HUES64 (cell line): Measurements from ENCODE around the gene CSE1L.
"Not testable (repeated sequence)": the region's sequence is repeated elsewhere in the genome, so short reads cannot be mapped to it uniquely, and the experiment has no call there.

ENCODE experiments used
- H3K27ac ChIP-seq: 2 replicates; pipeline ENCODE4 v1.7.0; 2013; ENCODE audit warnings: low read depth, low read length, inconsistent platforms
- H3K27me3 ChIP-seq: 2 replicates; pipeline ENCODE4 v1.6.1; 2013; ENCODE audit warnings: mild to moderate bottlenecking, low read length; ENCODE audit not compliant: insufficient read depth
- H3K36me3 ChIP-seq: 2 replicates; pipeline ENCODE4 v1.6.1; 2013; ENCODE audit warnings: mild to moderate bottlenecking, low read length; ENCODE audit not compliant: insufficient read depth
- H3K4me1 ChIP-seq: 2 replicates; pipeline ENCODE4 v1.6.1; 2013; ENCODE audit warnings: mild to moderate bottlenecking, low read length, moderate library complexity; ENCODE audit not compliant: insufficient read depth
- H3K4me3 ChIP-seq: 2 replicates; pipeline ENCODE4 v1.5.1; 2013; ENCODE audit warnings: mild to moderate bottlenecking, low read length, moderate library complexity
- H3K9ac ChIP-seq: 2 replicates; pipeline ENCODE4 v1.6.1; 2013; ENCODE audit warnings: mild to moderate bottlenecking, low read depth, low read length
- H3K9me3 ChIP-seq: 2 replicates; pipeline ENCODE4 v1.6.1; 2013; ENCODE audit warnings: low read depth, low read length; ENCODE audit not compliant: insufficient read depth
- WGBS: fragments of 150-250, 120-280 bp; methylation state at CpG from one replicate; pipeline ENCODE4 v1.1.7; 2013; ENCODE audit warnings: missing lambda C conversion rate; 5-methylcytosine and 5-hydroxymethylcytosine counted together

The CSE1L gene

DNA sequence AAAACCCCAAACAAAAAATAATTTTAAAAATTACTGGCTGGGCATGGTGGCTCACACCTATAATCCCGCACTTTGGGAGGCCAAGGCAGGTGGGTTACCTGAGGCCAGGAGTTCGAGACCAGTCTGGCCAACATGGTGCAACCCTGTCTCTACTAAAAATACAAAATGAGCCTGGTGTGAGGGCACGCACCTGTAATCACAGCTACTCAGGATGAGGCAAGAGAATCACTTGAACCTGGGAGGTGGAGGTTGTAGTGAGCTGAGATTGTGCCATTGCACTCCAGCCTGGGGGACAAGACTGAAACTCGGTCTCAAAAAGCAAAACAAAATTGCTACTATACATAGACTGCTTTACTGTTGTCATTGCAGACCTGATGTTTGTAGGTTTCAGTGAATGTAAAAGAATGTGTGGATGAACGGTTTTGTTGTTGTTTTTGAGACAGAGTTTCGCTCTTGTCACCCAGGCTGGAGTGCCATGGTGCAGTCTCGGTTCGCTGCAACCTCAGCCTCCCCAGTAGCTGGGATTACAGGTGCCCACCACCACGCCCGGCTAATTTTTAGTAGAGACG, 59.0 kb downstream of the CSE1L start:
- not testable (repeated sequence) for H3K9ac ChIP-seq

DNA sequence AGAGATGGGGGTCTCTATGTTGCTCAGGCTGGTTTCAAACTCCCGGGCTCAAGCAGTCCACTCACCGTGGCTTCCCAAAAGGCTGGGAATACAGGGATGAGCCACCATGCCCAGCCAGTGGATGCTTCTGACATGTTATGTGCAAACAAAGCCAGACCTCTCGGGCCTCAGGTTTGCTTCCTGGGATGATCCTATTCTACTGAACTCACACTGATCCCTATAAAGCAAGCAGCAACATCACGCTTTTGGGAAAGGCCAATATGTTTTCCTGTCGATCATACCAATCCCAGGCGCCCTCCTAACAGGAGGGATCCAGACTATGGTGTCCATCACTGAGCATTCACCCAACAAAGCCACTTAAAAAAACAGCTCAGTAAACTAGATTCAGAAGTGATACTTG, 60.2 kb downstream of the CSE1L start:
- Histone ChIP-seq H3K9ac (no peak overlapping the region), H3K36me3 (peaks cover 39% of the 10 kb centered on the region), H3K9me3 (no peaks in the 10 kb centered on the region), H3K4me1 (no peaks in the 10 kb centered on the region; the same call in 1 of the 2 replicates), H3K27ac (no peak overlapping the region), H3K27me3 (no peaks in the 10 kb centered on the region), H3K4me3 (no peak overlapping the region)
- WGBS: 95% methylated on average over 6 of the region's 6 CpGs

More for the DNA sequence above, 59.0 kb downstream of the CSE1L start:
- not testable (repeated sequence) for H3K27me3 ChIP-seq, H3K4me1 ChIP-seq, H3K27ac ChIP-seq, H3K4me3 ChIP-seq, H3K9me3 ChIP-seq
- peaks cover 49% of the 10 kb centered on the region for H3K36me3 ChIP-seq
- WGBS: 96% methylated on average over 11 of the region's 11 CpGs

DNA sequence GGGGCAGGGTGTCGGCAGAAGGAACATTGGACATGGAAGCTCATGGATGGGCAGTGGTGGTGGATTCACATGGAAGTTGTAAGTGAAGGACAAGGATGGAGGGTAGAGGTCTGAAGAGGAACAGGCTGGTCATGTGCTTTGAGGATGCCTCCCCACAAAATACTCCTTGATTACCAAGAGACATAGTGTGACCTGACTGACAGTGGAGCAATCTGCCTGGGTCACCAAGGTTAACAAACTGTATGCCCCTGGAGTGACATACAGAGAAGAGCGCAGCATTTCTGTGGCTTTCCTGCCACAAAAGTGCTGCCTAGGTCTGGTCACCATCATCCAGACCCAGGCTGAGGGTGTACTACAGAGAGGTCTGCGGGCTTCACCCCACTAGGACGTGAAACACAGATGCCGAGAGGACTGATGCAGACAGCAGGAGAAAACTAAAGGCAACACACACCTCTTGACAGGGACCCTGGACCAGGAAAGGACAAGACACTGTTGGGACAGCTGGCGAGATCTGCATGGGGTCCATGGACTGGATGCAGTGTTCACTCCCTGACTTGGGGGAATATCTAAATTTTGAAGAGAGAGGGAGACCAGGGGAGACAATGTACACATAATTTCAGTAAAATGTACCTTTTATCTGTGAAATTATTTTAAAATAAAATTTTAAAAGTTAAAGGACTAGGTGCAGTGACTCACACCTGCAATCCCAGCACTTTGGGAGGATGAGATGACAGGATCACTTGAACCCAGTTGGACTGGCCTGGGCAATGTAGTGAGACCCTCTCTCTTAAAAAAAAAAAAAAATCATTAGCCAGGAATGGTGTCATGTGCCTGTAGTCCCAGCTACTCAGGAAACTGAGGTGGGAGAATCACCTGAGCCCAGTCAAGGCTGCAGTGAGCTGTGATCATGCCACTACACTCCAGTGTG, 64.9 kb downstream of the CSE1L start:
- WGBS: 94% methylated on average over 6 of the region's 6 CpGs

DNA sequence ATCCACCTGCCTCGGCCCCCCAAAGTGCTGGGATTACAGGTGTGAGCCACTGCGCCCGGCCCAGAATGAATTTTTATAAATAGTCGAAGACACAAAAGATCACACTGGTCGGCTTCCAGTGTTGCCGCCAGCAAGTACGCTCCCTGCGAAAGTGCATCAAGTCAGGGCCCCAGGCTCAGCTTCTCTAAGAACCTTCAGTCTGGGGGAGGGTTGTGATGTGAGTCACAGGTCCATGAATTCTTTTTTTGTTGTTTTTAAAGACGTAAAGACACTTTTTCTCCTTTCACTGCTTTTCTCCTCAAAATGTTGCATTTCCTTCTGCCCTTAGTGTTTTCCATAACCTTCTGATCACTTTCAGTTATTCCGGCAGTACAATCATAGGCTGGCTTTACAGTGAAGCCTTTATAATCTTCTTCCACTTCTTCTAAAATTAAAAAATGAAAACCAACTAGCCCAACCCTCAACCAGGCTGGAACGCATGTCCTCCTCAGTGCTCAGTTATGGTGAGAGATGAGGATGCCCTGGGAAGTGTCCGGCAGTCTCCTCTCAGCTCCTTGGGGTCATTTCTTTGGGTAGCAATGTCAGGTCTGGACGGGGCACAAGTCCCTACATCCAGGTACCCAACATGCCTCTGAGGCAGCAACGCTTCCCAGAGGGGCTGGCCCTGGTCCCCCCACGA, 66.6 kb downstream of the CSE1L start:
- 95% methylated on average over 14 of the region's 15 CpGs for WGBS
- H3K9ac ChIP-seq: no peak overlapping the region
- H3K27ac ChIP-seq: no peak overlapping the region
- peaks cover 58% of the 10 kb centered on the region for H3K36me3 ChIP-seq
- no peaks in the 10 kb centered on the region for H3K27me3 ChIP-seq
- no peaks in the 10 kb centered on the region for H3K4me1 ChIP-seq
- no peaks in the 10 kb centered on the region for H3K9me3 ChIP-seq
- no peak overlapping the region for H3K4me3 ChIP-seq

More for the DNA sequence above, 64.9 kb downstream of the CSE1L start:
- Histone ChIP-seq H3K4me3 (no peak overlapping the region), H3K4me1 (no peaks in the 10 kb centered on the region), H3K9ac (no peak overlapping the region), H3K27ac (no peak overlapping the region), H3K9me3 (no peaks in the 10 kb centered on the region), H3K27me3 (no peaks in the 10 kb centered on the region), H3K36me3 (peaks cover 41% of the 10 kb centered on the region)

DNA sequence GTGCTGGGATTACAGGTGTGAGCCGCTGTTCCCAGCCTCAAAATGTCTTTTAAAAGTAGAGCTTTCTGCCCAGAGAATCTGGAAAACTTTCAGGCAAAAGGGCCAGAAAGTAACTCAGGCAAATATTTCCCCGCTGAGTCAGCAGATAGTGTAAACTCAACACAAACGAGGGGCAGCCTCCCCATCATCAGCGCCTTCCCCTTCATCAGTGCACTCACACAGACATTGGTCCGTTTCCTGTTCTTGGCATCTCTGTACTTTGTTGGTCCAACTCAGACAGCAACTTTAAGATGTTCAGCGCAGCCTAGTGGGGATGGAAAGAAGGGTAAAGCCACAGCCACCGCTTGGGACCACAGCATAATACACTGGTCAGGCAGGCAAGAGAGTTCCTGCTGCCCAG, 69.5 kb downstream of the CSE1L start:
- no peak overlapping the region for H3K4me3 ChIP-seq
- H3K27me3 ChIP-seq: no peaks in the 10 kb centered on the region
- H3K27ac ChIP-seq: no peak overlapping the region
- H3K36me3 ChIP-seq: peaks cover 81% of the 10 kb centered on the region
- WGBS: 92% methylated on average over 7 of the region's 7 CpGs
- H3K9me3 ChIP-seq: no peaks in the 10 kb centered on the region
- H3K4me1 ChIP-seq: no peaks in the 10 kb centered on the region
- H3K9ac ChIP-seq: no peak overlapping the region

DNA sequence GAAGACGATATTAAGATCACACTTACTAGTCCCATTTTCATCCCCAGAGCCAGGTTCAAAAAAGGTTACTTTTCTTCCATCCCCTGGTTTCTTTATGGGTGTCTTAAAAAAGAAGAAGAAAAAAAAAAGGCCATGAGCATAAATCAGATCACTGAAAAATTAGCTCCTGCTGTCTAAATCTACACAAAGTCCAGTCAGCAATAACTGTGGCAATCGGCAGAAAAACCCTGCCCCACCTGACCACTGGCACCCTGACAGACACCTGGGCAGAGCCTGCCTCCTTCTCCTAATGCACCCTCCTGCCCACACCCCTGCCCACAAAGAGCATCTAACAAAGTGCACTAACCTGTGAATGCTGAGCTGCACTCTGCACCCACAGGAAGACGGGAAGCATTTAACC, 72.2 kb downstream of the CSE1L start:
- WGBS: 93% methylated on average over 3 of the region's 3 CpGs
- H3K4me3 ChIP-seq: no peak overlapping the region
- H3K27ac ChIP-seq: no peak overlapping the region
- H3K9ac ChIP-seq: no peak overlapping the region
- H3K36me3 ChIP-seq: peaks cover 94% of the 10 kb centered on the region
- no peaks in the 10 kb centered on the region for H3K27me3 ChIP-seq
- H3K4me1 ChIP-seq: no peaks in the 10 kb centered on the region
- H3K9me3 ChIP-seq: no peaks in the 10 kb centered on the region

DNA sequence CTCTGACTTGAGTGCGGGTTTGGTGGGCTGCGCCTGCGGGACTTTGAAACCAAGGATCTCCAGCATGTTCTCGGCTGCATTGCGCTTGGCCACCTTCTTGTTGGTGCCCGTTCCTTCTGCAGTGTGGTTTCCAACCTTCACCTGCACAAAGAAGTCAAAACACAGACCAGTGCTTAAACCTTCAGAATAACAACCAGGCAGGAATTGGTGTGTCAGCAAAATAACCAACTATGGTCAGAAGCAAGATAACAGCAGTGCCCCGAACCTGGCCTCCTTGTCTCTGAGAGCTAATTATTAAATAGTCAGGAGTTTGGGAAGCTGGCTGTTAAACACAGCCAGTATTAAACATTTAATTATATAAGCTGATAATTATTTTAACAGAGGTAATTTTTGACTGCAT, 73.9 kb downstream of the CSE1L start:
- Histone ChIP-seq H3K36me3 (peaks cover 93% of the 10 kb centered on the region), H3K27ac (no peak overlapping the region)
- 96% methylated on average over 7 of the region's 7 CpGs for WGBS

DNA sequence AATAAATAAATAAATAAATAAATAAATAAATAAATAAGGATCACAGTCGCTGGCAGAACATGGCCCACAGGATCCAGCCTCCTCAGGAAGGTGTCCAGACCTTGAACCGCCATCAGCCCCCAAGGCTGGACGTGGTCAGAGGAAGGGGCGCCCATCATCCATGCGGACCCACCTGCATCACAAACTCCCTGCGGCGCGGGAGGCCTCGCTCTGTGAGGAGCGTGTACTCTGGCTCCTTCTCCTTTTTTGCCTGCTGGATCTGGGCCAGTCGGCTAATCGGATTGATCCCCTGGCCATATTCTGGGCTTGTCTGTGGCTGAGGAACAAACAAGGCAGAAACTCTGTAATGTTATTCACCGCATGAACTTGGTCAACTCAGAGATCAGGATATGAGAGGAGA, 76.8 kb downstream of the CSE1L start:
- Histone ChIP-seq H3K9ac (no peak overlapping the region), H3K27me3 (no peaks in the 10 kb centered on the region), H3K9me3 (no peaks in the 10 kb centered on the region), H3K4me3 (no peak overlapping the region), H3K4me1 (no peaks in the 10 kb centered on the region), H3K36me3 (peaks cover 71% of the 10 kb centered on the region), H3K27ac (no peak overlapping the region)
- WGBS: 89% methylated on average over 13 of the region's 13 CpGs

More for the DNA sequence above, 73.9 kb downstream of the CSE1L start:
- Histone ChIP-seq H3K9ac (no peak overlapping the region), H3K27me3 (no peaks in the 10 kb centered on the region), H3K4me3 (no peak overlapping the region), H3K4me1 (no peaks in the 10 kb centered on the region), H3K9me3 (no peaks in the 10 kb centered on the region)

DNA sequence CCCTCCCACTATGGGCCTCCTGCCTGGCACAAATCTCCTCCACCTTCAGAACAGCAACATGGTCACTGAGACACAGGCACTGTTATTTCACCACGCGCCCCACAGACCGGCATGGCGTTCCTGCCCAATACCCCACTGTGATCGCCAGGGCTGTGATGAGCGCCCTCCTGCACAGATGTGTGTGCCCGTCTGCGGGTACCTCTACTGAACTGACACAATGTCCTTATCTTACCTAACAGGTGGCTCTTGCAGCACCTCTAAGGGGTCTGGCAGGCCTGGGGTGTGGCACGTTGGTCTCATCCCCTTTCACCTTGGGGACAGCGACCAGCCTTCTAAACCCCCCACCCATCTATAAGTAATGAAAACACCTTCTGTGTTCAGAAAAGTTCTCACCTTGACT, 77.9 kb downstream of the CSE1L start:
- H3K36me3 ChIP-seq: peaks cover 70% of the 10 kb centered on the region
- H3K4me1 ChIP-seq: no peaks in the 10 kb centered on the region
- H3K9ac ChIP-seq: no peak overlapping the region
- no peak overlapping the region for H3K27ac ChIP-seq
- H3K9me3 ChIP-seq: no peaks in the 10 kb centered on the region
- no peak overlapping the region for H3K4me3 ChIP-seq
- H3K27me3 ChIP-seq: no peaks in the 10 kb centered on the region
- WGBS: 94% methylated on average over 10 of the region's 10 CpGs

DNA sequence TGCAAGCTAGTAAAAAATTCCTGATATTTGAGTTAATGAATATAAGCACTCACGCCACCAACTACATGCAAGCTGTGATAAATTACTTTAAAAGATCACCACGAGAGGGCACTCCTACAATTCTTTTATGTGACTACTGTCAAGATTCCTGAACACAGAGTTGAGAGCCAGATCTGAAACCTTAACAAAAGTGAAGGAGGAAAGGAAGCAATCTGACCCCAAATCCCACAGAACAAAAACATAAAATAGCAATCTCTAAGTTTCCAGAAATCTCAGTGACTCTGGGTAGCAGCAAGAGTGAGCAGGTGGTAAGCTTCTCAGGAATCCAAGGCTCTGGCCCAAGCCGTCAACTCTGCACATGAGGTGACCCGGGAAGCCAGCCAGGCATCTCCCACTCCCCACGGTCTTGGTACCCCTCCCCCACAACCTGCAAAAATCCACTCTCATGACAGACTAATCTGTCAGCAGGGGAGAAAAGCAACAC, 86.9 kb downstream of the CSE1L start:
- no peaks in the 10 kb centered on the region for H3K9me3 ChIP-seq
- 65% methylated on average over 5 of the region's 5 CpGs for WGBS
- H3K27me3 ChIP-seq: no peaks in the 10 kb centered on the region
- no peak overlapping the region for H3K4me3 ChIP-seq
- no peak overlapping the region for H3K9ac ChIP-seq
- peaks cover 57% of the 10 kb centered on the region for H3K36me3 ChIP-seq
- 0 out of 2 replicates have a peak, but pooled peaks cover 5% of the 10 kb centered on the region for H3K4me1 ChIP-seq
- H3K27ac ChIP-seq: no peak overlapping the region

DNA sequence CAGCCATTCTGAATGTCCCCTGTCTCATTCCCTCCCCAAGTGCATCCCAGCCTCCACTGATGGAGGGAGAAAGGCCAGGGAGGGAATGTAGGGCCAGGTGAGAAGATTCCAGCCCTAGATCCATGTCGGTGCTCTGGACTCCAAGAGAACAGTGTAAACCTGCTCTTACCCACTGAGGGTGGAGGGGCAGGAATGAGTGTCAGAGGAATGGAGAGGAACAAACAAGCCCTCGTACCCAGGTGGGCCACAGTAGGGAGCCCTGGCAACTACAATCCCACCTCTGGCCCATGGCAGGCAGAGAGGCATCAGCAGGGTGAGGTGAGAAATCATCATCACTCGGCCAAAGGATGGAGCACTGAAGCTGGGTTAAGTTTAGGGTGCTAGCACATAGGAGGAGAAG, 87.5 kb downstream of the CSE1L start:
- WGBS: 95% methylated on average over 3 of the region's 3 CpGs
- H3K36me3 ChIP-seq: peaks cover 52% of the 10 kb centered on the region
- no peak overlapping the region for H3K9ac ChIP-seq

More for the DNA sequence above, 87.5 kb downstream of the CSE1L start:
- 0 out of 2 replicates have a peak, but pooled peaks cover 5% of the 10 kb centered on the region for H3K4me1 ChIP-seq
- H3K27me3 ChIP-seq: no peaks in the 10 kb centered on the region
- H3K27ac ChIP-seq: no peak overlapping the region
- no peak overlapping the region for H3K4me3 ChIP-seq
- no peaks in the 10 kb centered on the region for H3K9me3 ChIP-seq
